Peyer's patch (tissue), 4 donors: Measurements from ENCODE around the gene BLOC1S5. TPM values are rescaled to one million over a fixed set of nuclear protein-coding genes. Genes with fewer than 3 reads are reported as not detected.

Experiments
- DNase-seq, 3 donors: peaks; one replicate each; pipeline ENCODE4 v3.0.0-alpha.2; 2017 to 2019
- H3K27ac ChIP-seq, 4 donors: fragments of 200-600 bp; sonication (generic); one replicate each; pipeline ENCODE4 v1.5.1; 2016 to 2019
- H3K27me3 ChIP-seq, 2 donors: fragments of 200-600 bp; sonication (generic); one replicate each; pipeline ENCODE4 v1.5.1; 2019
- H3K36me3 ChIP-seq, 3 donors: fragments of 200-600 bp; sonication (generic); one replicate each; pipeline ENCODE4 v1.5.1; 2016 to 2019
- H3K4me1 ChIP-seq, 4 donors: fragments of 200-600 bp; sonication (generic); one replicate each; pipeline ENCODE4 v1.5.1; 2016 to 2019
- H3K4me3 ChIP-seq, 4 donors: fragments of 200-600 bp; sonication (generic); 1 replicate in 3 of 4; 2 replicates in 1 of 4; pipeline ENCODE4 v1.5.1; 2016 to 2019; ENCODE audit warnings: mild to moderate bottlenecking in 1 of 4
- H3K9me3 ChIP-seq, 4 donors: fragments of 200-600 bp; sonication (generic); one replicate each; pipeline ENCODE4 v1.5.1; 2016 to 2019; ENCODE audit warnings: mild to moderate bottlenecking in 1 of 4
- POLR2A ChIP-seq, 2 donors: fragments of 450-650 bp; IDR thresholded peaks; one replicate each; pipeline ENCODE4 v1.5.1; 2017; ENCODE audit warnings: antibody characterized with exemption in 2 of 2, mild to moderate bottlenecking in 2 of 2, moderate library complexity in 2 of 2
- total RNA-seq, 4 donors: library from RNA; depleted of rRNA; stranded (reverse); fragments of >200 nt; gene quantifications; one replicate each; pipeline ENCODE4 v1.1.0, GENCODE V29; 2016
- TF ChIP-seq, protein P1 (sequence below), 6 experiments: fragments of 450-650 bp in 4 of 6; fragments of 200-600 bp in 2 of 6; sonication (generic) in 1 of 6; IDR thresholded peaks; one replicate each; pipeline ENCODE4 v1.5.1; 2017 to 2019; ENCODE audit warnings: antibody characterized with exemption in 6 of 6, mild to moderate bottlenecking in 3 of 6, moderate library complexity in 1 of 6

Gene BLOC1S5
- total RNA-seq, 4 donors from 2014 or later = 4.6 to 11.6 (median 8.7) TPM

GRCh38 chr6:8069631-8070284 lies 5.6 kb upstream of the BLOC1S5 start:
- no peak overlapping the region for H3K27ac ChIP-seq
- H3K4me1 ChIP-seq = no peaks in the 10 kb centered on the region
- TF ChIP-seq, protein P1, sequence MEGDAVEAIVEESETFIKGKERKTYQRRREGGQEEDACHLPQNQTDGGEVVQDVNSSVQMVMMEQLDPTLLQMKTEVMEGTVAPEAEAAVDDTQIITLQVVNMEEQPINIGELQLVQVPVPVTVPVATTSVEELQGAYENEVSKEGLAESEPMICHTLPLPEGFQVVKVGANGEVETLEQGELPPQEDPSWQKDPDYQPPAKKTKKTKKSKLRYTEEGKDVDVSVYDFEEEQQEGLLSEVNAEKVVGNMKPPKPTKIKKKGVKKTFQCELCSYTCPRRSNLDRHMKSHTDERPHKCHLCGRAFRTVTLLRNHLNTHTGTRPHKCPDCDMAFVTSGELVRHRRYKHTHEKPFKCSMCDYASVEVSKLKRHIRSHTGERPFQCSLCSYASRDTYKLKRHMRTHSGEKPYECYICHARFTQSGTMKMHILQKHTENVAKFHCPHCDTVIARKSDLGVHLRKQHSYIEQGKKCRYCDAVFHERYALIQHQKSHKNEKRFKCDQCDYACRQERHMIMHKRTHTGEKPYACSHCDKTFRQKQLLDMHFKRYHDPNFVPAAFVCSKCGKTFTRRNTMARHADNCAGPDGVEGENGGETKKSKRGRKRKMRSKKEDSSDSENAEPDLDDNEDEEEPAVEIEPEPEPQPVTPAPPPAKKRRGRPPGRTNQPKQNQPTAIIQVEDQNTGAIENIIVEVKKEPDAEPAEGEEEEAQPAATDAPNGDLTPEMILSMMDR (IDR thresholded peaks at IDR 0.05) = no peak
- no peak for TF ChIP-seq POLR2A (IDR thresholded peaks at IDR 0.05)
- no peaks in the 10 kb centered on the region for H3K9me3 ChIP-seq
- DNase-seq = no peak
- no peaks in the 10 kb centered on the region for H3K27me3 ChIP-seq
- H3K36me3 ChIP-seq = no peaks in the 10 kb centered on the region
- H3K4me3 ChIP-seq = no peak overlapping the region

- Histone ChIP-seq H3K36me3 (no peaks in the 10 kb centered on the region), H3K4me1 (no peaks in the 10 kb centered on the region), H3K9me3 (no peaks in the 10 kb centered on the region), H3K4me3 (no peak overlapping the region), H3K27ac (no peak overlapping the region), H3K27me3 (no peaks in the 10 kb centered on the region)
- DNase-seq = no peak
- no peak for TF ChIP-seq POLR2A (IDR thresholded peaks at IDR 0.05)
- TF ChIP-seq, protein P1 (IDR thresholded peaks at IDR 0.05) = no peak
Measured at GRCh38 chr6:8069151-8069550, 5.0 kb upstream of the BLOC1S5 start.

GRCh38 chr6:8066108-8066507 lies 1.9 kb upstream of the BLOC1S5 start:
- Histone ChIP-seq H3K4me3 (no peak overlapping the region), H3K36me3 (peaks cover 0 to 4% (median 0%) of the 10 kb centered on the region in 3 donors), H3K9me3 (no peaks in the 10 kb centered on the region), H3K27me3 (no peaks in the 10 kb centered on the region), H3K4me1 (peaks cover 0 to 4% (median 0%) of the 10 kb centered on the region in 4 donors), H3K27ac (no peak overlapping the region)
- DNase-seq = no peak
- no peak for TF ChIP-seq POLR2A (IDR thresholded peaks at IDR 0.05)
- TF ChIP-seq, protein P1 (IDR thresholded peaks at IDR 0.05) = peak in 1 of 6 experiments; percentile 14

DNA sequence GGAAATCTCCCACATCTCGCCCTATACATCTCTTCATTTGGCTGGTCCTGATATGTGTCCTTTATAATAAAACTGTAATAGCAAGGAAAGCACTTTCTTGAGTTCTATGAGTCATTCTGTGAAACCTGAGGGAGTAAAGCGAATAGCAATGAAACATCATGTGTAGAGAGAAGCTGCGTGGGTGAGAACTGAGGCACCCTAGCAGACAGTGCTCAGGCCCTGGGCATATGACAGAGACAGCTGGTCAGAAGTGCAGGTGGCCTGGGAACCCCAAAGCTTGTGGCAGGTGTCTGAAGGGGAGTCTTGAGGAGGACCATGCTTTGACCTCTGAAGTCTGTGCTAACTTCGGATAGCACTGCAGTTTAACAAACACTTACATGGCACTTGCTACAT lies 1.3 kb upstream of the BLOC1S5 start:
- H3K36me3 ChIP-seq = peaks cover 0 to 7% (median 0%) of the 10 kb centered on the region in 3 donors
- H3K27ac ChIP-seq = peak overlapping the region in 1 of 4 donors; percentile 92
- no peaks in the 10 kb centered on the region for H3K9me3 ChIP-seq
- H3K4me1 ChIP-seq = peaks cover 0 to 4% (median 0%) of the 10 kb centered on the region in 4 donors
- no peak for DNase-seq
- H3K27me3 ChIP-seq = no peaks in the 10 kb centered on the region
- TF ChIP-seq, protein P1 (IDR thresholded peaks at IDR 0.05) = no peak
- no peak for TF ChIP-seq POLR2A (IDR thresholded peaks at IDR 0.05)
- no peak overlapping the region for H3K4me3 ChIP-seq

DNA sequence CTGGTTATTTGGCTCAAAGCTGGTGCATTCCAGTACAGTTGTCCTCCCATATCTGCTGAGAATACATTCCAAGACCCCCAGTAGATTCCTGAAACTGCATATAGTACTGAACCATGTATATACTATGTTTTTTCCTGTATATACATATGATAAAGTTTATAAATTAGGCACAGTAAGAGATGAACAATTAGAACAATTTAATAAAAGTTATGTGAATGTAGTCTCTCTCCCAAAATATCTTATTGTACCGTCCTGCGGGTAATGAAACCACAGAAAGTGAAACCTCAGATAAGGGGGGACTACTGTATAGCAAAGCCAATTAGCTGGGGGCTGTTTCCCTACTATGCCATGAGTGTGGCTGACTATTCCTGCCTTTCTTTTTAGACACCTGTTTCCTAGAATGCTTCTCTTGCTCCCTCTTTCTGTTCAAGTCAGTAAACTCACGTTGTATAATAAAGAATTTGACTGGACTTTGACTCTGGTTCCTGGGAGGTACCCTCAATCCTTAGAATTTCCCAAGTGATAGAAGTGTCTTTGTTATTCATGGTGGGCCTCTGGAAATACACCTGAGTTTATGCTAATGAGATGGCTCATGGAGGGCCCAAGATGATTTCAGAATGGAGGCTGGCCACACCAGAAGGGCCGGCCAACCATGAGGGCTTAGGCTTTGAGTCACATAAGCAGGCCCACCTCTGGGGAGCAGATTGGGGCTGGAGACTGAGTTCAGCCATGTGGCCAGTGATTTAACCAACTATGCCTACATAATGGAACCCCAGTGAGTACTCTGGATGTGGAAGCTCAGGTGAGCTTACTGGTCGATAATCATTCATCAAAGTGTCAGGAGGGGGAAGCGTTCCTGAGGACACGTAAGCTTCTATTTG lies 689 bp upstream of the BLOC1S5 start:
- H3K36me3 ChIP-seq = peaks cover 0 to 13% (median 0%) of the 10 kb centered on the region in 3 donors
- DNase-seq = no peak
- H3K27me3 ChIP-seq = no peaks in the 10 kb centered on the region
- H3K4me3 ChIP-seq = peak overlapping the region; percentile 80 to 96 (median 87)
- H3K9me3 ChIP-seq = no peaks in the 10 kb centered on the region
- H3K4me1 ChIP-seq = peaks cover 0 to 4% (median 0%) of the 10 kb centered on the region in 4 donors
- H3K27ac ChIP-seq = peak overlapping the region; percentile 84 to 94 (median 88)
- TF ChIP-seq POLR2A (IDR thresholded peaks at IDR 0.05) = no peak
- TF ChIP-seq, protein P1 (IDR thresholded peaks at IDR 0.05) = peak in 2 of 6 experiments; percentile 20 to 35
